HFF-Myc (cell line): ENCODE results near the gene ATAT1.

Experiments used
- DNase-seq: peaks from one replicate; pipeline ENCODE4 v3.0.0-alpha.2; 2011; ENCODE audit warnings: low read depth; ENCODE audit errors: extremely low read depth
- H3K4me3 ChIP-seq: replicated peaks from 2 replicates; pipeline ENCODE4 v1.5.1; 2011; ENCODE audit warnings: low read depth, mild to moderate bottlenecking, control low read depth, low read length
- TF ChIP-seq, protein P1 (sequence below): IDR thresholded peaks from 2 replicates; pipeline ENCODE4 v1.5.1; 2012; ENCODE audit warnings: mild to moderate bottlenecking, low read depth, low read length, control low read depth; ENCODE audit errors: missing control alignments

The ATAT1 gene

DNA sequence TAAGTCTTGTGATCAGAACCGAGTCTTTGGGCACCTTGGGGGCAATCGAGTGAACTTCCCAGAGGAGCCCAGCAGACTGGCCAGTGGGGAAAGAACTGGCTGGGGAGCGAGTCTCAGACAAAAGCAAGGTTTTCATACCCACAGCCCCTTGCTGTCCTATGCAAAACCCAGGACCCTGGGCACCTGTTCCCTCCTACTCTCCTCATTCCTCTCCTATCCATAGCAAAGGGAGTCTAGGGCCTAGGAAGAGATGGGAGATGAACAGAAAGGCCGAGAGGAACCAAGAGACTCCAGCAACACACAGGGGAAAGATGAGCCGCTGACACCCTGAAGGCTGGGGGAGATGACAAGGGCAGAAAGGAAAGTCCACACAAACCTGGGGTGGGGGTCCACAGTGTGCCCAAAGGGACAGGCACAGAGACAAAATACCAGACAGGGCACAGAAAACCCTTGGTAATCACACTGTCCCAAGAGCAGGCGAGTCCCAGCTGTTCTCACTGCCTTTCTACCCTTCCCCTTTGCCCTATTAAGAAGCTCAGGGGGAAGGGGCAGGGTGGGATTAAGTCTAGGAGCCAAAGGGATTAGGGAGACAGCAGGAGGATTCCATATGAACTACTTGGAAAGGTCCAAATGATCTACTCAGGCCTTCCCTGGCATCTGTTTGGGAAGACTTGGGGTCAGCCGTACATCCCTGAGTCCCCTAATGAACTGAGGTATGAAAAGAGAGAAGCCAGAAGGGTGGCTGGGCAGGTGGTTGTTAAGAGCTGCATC lies 53.3 kb downstream of the ATAT1 start:
- TF ChIP-seq, protein P1, sequence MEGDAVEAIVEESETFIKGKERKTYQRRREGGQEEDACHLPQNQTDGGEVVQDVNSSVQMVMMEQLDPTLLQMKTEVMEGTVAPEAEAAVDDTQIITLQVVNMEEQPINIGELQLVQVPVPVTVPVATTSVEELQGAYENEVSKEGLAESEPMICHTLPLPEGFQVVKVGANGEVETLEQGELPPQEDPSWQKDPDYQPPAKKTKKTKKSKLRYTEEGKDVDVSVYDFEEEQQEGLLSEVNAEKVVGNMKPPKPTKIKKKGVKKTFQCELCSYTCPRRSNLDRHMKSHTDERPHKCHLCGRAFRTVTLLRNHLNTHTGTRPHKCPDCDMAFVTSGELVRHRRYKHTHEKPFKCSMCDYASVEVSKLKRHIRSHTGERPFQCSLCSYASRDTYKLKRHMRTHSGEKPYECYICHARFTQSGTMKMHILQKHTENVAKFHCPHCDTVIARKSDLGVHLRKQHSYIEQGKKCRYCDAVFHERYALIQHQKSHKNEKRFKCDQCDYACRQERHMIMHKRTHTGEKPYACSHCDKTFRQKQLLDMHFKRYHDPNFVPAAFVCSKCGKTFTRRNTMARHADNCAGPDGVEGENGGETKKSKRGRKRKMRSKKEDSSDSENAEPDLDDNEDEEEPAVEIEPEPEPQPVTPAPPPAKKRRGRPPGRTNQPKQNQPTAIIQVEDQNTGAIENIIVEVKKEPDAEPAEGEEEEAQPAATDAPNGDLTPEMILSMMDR: no peak
- DNase-seq: no peak
- H3K4me3 ChIP-seq: peak overlapping the region; percentile 23

DNA sequence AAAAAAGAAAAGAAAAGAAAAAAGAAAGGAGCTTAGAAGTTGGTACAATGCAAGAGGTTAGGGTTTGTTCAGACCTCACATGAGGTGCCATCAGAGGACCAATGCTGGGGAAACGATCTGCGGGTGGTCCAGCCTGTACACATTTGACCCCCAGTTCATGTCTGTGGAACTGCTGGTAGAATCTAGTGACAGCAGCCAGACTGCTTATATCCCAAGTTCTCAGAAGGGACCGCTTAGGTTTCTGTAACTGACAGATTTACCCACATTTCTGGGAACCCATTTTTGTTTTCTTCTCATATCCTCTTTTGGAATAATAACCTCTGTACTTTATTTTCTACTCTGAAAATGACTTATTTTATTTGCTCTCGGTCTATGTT lies 55.1 kb downstream of the ATAT1 start:
- TF ChIP-seq, protein P1: no peak
- peak overlapping the region; percentile 79 for H3K4me3 ChIP-seq
- DNase-seq: no peak

- DNase-seq: peak; percentile 59
- H3K4me3 ChIP-seq: peak overlapping the region; percentile 79
- TF ChIP-seq, protein P1: no peak
These were observed 55.8 kb downstream of the ATAT1 start for GRCh38 chr6:30682143-30683117.

- H3K4me3 ChIP-seq: peak overlapping the region; percentile 79
These were observed 56.7 kb downstream of the ATAT1 start for GRCh38 chr6:30683183-30683979.

DNA sequence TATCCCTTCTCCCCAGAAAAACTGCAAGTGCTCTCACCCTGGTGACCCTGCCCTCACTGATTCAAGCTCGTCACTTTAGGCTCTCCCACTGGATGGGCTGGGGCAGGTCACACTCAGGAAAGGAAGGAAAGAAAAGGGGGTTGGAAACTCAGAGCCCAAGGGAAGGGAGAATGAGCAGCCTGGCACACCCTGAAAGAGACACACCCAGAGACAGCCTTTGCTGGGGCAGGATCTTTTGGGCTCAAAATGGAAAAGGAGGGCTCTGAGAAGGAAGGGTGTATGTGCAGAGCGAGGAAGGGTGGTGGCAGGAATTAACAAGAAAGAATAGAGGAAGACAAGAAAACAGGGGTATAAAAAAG lies 57.3 kb downstream of the ATAT1 start:
- H3K4me3 ChIP-seq: peak overlapping the region; percentile 79
- TF ChIP-seq, protein P1: no peak
- DNase-seq: no peak

More at GRCh38 chr6:30683183-30683979, 56.7 kb downstream of the ATAT1 start:
- no peak for DNase-seq
- TF ChIP-seq, protein P1: no peak
